ENCODE measurements around the gene MLPH.

Gene MLPH

GRCh38 chr2:237547841-237548416 is 60.9 kb downstream of the MLPH start:
- DNase-seq: no peak

GRCh38 chr2:237549216-237549615 is 62.2 kb downstream of the MLPH start:
- DNase-seq: no peak

- no peak for DNase-seq
Measured at GRCh38 chr2:237549643-237550415, 62.8 kb downstream of the MLPH start.

GRCh38 chr2:237551071-237551574 is 64.1 kb downstream of the MLPH start:
- no peak for DNase-seq

- DNase-seq: no peak
Measured at GRCh38 chr2:237552908-237553307, 65.9 kb downstream of the MLPH start.

- DNase-seq: no peak
Measured at GRCh38 chr2:237553948-237554347, 66.9 kb downstream of the MLPH start.

- DNase-seq: no peak
Measured at GRCh38 chr2:237555560-237555959, 68.5 kb downstream of the MLPH start.

GRCh38 chr2:237556773-237557632 is 70.0 kb downstream of the MLPH start:
- no peak for DNase-seq

- no peak for DNase-seq
Measured at GRCh38 chr2:237557633-237558015, 70.6 kb downstream of the MLPH start.

- no peak for DNase-seq
Measured at GRCh38 chr2:237558961-237559641, 72.0 kb downstream of the MLPH start.

GRCh38 chr2:237561221-237561620 is 74.2 kb downstream of the MLPH start:
- no peak for DNase-seq

- DNase-seq: no peak
Measured at GRCh38 chr2:237563816-237564215, 76.8 kb downstream of the MLPH start.

GRCh38 chr2:237564526-237565131 is 77.6 kb downstream of the MLPH start:
- no peak for DNase-seq

- DNase-seq: no peak
Measured at GRCh38 chr2:237565974-237566373, 78.9 kb downstream of the MLPH start.

- no peak for DNase-seq
Measured at GRCh38 chr2:237566401-237567235, 79.6 kb downstream of the MLPH start, which contains the start of gene PRLH. PRLH (plus strand) TSS chr2:237566574; CDS start chr2:237566574, 0 bp downstream.

- no peak for DNase-seq
Measured at GRCh38 chr2:237567276-237568029, 80.4 kb downstream of the MLPH start.

- DNase-seq: no peak
Measured at GRCh38 chr2:237568121-237568660, 81.1 kb downstream of the MLPH start.

- no peak for DNase-seq
Measured at GRCh38 chr2:237569041-237569440, 82.0 kb downstream of the MLPH start.

GRCh38 chr2:237569896-237570295 is 82.8 kb downstream of the MLPH start:
- DNase-seq: no peak

- DNase-seq: no peak
Measured at GRCh38 chr2:237570776-237571335, 83.8 kb downstream of the MLPH start.

All from suppressor macrophage treated with lipopolysaccharide for 4 hours (primary cell).